HG02623 (cell line): ENCODE results near the gene UBAP2L.
"Not testable (repeated sequence)": the region's sequence is repeated elsewhere in the genome, so short reads cannot be mapped to it uniquely, and the experiment has no call there.

Source experiments
- ATAC-seq: cut with Tn5 transposase; IDR thresholded peaks from one replicate; pipeline ENCODE4 v1.9.1; 2021; ENCODE audit warnings: moderate library complexity; ENCODE audit not compliant: unreplicated experiment

UBAP2L gene

DNA sequence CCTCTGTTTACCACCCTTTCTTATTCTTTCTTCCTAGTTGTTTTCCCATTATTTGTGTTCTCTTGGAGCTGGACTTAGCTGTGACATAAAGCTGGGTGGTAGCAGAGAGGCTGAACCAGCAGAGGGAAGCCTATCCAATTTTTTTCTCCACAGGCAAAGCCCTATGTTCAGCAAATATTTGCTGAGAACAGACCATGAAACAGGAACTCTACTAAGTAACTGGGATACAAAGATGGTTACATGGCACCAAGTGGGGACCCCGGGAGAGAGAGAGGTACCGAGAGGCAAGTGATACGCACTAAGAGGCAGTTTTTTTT is 21.2 kb upstream of the UBAP2L start:
- no peak for ATAC-seq

DNA sequence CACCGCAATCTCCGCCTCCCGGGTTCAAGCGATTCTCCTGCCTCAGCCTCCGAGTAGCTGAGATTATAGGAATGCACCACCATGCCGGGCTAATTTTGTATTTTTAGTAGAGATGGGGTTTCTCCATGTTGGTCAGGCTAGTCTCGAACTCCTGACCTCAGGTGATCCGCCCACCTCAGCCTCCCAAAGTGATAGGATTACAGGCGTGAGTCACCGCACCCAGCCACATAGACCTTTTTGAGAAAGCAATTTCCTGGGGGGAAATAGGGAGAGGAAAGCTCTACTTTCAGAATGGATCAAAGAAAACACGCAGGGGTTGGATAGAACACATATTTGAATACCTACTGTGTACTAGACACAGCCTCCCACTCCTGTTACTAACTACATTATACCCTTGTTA is 15.0 kb upstream of the UBAP2L start:
- not testable (repeated sequence) for ATAC-seq

DNA sequence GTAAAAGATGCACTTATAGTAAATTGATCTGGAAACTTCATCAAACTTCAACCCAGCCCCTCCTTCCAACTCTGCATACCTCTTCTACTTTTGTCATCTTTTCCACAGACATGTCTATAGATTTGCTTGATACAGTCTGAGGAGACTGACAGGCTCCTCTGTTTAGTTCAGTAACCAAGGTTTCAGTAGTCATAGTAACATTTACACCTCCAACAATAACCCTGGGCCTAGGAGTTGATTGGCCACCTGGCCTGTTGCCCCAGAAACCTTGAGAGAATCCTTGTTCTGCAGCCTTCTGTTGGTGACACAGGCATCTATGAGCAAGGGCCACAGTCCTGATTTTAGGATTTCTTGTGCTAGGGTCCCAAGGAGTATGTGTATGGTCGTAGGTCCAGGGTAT is 14.6 kb upstream of the UBAP2L start, which contains the start of gene CFAP141:
TSS of gene CFAP141 (minus strand) at position 138 of the 400 bp plus-strand sequence. CDS start at position 112, 26 bp downstream.
- no peak for ATAC-seq

DNA sequence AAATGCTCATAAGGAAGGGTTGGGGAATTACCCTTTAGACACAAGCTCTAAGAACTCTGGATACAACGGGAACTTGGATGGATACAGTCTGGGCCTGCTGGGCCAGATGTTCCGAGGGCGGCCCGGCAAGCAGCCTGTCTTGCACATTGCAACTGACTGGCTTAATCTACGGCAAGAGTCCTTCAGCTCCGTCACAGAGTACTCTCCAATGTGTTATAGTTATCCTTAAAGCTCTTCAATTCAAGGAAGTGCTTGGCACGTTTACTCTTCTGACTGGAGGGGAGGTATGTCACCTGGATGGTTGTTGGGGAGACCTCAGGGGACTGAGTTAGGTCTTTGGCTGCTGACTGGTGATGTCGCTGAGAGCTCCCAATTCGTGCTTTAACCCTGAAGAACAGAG is 13.5 kb upstream of the UBAP2L start:
- no peak for ATAC-seq

DNA sequence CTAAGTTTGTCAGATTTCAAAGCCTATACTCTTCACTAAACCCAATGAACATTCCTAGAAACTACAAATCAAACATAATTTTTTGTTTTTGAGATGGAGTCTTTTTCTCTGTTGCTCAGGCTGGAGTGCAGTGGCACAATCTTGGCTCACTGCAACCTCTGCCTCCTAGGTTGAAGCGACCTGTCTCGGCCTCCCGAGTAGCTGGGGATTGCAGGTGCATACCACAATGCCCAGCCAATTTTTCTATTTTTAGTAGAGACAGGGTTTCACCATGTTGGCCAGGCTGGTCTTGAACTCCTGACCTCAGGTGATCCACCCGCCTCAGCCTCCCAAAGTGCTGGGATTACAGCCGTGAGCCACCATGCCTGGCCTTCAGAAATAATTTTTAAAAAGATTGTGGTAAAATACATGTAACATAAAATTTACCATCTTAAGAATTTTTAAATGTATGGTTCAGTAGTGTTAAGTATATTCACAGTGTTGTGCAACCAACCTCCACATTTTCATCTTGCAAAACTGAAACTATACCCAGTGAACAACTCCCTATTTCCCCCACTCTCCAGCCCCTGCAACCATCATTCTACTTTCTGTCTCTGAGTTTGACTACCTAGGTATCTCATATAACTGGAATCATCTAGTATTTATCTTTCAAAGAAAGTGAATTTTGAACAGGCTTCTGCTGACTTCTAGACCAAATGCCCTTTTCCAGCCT is 11.9 kb upstream of the UBAP2L start:
- no peak for ATAC-seq

DNA sequence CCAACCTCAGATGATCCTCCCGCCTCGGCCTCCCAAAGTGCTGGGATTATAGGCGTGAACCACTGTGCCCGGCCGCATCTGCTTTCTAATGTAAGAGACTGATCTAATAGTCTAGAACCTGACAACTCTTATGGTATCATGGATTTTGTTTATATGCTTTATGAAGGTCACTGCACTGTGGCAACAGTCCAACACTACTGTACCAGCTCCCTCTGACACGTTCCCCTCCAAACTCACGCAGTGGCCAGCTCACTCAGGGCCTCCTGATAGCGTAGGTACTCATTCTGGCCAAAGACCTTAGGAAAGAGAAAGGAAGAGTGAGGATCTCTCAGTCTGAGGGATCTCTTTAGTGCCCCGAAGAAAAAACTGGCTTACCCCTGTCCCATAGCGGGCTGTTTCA is 8.7 kb upstream of the UBAP2L start:
- no peak for ATAC-seq

DNA sequence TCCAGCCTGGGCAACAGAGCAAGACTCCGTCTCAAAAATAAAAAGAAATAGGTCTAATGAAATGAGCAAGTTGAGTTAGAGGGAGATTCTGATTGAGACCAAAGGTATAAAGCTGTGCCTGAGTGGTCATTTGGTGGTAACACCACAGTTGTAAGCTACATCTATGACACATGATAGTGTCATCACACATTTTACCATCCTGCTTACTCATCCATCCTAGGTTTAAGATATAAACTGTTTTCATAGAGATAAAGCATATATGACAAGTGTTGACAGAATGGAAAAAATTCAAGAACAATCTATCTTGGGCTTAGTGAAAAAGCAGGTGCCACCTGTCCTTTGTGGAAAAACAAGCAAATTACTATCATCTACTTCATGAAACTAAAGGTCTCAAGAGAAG is 7.5 kb upstream of the UBAP2L start:
- ATAC-seq = no peak

DNA sequence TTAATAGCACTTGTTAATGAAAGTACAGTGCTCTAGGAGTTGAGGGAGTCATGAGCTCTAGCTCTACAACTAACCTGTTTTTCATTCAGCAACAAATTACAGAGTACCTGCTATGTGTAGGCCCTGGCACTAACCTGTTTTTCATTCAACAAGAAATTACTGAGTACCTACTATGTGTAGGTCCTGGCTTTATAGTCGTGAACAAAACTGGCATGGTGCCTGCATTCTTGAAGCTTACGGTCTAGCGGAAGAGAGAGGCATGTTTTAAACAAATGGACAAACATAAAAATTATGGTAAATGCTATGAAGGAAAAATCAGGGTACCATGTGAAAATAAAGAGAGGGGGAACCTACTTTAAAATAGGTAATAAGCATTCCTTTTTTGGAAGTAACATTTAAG is 2.2 kb upstream of the UBAP2L start:
- no peak for ATAC-seq

DNA sequence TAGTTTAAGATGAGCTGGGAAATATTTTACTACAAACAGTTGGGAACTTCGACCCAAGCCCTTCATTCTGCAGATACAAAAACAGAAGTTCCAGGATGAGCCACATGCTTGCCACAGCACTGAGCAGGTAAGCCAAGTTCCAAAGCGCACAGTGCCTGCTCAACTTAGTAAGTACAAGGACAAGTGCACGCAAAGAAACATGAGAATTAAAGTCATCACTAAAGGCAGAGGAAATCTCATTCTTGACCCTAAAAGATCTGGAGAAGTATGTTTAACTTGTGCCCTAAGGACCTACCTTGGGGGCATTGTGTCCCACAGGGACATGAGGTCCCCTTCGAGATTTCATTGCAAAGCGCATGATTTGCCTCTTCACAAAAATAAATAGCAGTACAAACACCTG is 1.2 kb upstream of the UBAP2L start:
- no peak for ATAC-seq

DNA sequence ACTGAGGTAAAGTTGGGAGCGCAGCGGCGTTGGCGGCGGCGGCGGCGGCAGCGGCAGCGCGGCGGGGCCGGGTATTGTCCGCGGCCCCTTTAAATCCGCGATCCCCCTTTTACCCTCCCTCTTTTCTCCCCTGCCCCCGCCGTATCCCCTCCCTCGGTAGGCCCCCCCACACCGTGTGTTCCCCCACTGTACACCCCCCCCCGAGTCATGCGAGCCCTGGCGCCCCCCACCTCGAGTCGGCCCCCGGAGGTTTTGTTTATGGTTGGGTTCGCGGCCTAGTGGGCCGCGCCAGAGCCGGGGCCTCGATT is 169 bp downstream of the UBAP2L start:
- ATAC-seq = no peak

DNA sequence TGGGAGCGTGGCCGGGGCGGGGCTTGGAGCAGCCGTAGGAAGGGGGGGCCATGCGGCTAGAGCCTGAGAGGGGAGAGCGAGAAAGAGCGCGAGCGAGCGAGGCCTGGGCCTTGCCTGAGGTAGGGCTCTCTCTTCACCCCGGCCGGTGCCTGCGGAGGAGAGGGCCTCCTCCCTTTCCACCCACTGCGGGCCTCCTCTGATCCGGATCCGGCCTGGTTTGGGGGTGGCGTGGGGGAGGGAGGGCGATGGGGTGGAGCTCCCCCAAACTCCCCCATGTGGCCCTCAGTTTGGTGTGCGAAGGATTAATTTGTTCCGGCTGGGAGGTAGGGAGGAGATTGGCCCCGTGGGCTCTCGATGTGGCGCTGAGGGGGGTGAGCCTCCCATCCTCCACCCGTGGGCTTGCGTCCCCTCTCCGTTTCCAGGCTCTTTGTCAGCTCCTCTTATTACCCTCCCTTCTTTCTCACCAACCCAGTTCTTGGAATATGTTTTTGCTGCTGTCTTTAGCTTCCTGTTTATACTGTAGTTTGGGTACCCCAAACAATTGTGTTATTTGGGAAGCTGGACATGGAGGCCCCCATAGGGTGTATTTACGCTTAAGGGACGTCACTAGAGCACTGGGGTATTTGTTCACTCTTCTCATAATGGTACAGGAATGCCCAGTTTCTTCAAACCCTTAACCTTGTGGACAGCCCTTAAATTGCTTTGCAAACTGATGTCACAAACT is 685 bp downstream of the UBAP2L start:
- ATAC-seq = no peak

DNA sequence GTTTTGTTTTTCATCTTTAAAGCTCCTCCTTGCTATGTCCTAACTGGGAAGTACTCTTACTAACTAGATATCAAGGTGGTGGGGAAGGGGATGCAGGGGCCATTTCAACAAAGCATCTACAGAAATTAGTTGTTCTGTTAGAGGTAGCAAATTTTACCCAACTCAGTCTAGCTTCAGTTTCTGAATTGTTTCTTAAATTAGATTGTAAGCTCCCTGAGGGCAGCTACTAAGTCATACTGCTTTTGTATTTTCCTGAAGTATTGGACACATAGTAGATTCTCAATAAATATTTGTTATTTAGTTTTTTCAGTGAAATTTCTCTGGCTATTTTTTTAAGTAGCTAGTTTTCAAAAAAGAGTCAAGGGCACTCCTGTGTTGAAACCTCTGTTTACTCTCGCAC is 1.8 kb downstream of the UBAP2L start:
- no peak for ATAC-seq

DNA sequence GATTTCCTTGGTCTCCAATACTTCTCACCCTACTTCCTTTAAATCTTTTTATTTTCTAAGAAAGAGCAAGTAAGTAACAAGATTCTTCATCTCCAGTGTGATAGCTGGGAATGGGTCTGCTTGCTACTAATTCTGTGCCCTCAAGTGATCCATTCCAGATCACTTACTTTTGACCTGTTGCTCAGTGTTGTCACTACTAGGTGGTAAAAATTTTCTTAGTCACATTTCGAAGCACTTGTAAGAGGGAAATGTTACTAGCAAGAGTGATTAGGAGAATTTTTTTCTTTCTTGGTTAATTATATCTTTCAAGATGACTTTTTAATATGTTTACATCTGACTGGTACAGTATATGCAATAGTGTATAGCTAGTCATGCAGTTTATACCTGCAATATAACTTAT is 2.2 kb downstream of the UBAP2L start:
- no peak for ATAC-seq

DNA sequence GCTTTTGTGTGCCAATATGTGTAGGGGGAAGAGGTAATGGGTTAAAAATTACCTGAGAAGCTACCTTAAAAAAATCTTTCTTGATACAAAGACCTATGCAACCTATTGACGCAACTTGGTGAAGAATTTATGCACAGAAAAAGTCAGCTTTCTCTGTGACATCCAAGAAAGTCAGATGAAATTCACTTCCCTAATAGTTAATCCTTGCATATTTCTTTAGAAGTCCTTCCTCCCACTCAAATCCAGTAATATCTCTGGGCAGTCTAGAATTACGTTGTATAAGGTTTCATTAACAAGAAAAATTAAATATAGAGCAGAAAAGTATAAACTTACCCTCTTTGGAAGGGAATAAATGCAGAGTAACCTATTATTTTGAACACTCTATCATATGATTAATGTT is 2.9 kb downstream of the UBAP2L start:
- no peak for ATAC-seq

DNA sequence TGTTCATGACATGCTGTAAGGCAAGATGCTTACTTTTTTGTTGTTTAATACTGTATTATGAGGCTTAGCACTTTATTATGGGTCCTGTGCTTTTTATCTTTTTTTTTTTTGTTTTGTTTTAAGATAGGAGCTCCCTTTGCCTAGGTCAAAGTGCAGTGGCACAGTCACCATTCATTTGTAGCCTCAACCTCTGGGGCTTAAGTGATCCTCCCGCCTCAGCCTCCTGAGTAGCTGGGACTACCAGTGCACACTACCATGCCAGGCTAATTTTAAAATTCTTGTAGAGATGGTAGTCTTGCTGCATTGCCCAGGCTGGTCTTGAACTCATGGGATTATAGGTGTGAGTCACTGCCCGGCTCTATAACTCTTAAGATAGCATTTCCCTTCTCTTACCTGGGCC is 4.6 kb downstream of the UBAP2L start:
- no peak for ATAC-seq

DNA sequence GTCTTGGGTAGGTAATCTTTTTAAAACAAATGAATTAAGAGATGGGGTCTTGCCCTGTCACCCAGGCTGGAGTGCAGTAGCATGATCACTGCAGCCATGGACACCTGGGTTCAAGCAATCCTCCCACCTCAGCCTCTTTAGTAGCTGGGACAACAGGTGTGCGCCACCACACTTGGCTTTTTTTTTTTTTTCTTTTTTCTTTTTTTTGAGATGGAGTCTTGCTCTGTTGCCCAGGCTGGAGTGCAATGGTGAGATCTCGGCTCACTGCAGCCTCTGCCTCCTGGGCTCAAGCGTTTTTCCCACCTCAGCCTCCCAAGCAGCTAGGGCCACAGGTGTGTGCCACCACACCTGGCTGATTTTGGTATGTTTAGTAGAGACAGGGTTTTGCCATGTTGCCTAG is 10.4 kb downstream of the UBAP2L start:
- not testable (repeated sequence) for ATAC-seq

DNA sequence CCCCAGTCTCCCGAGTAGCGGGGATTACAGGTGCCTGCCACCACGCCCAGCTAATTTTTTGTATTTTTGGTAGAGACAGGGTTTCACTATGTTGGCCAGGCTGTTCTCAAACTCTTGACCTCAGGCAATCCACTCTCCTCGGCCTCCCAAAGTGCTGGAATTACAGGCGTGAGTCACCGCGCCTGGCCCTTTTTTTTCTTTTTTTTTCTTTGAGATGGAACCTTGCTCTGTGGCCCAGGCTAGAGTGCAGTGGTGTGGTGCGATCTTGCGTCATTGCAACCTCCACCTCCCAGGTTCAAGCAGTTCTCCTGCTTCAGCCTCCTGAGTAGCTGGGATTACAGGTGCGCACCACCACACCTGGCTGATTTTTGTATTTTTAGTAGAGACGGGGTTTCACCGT is 12.4 kb downstream of the UBAP2L start:
- ATAC-seq = not testable (repeated sequence)

DNA sequence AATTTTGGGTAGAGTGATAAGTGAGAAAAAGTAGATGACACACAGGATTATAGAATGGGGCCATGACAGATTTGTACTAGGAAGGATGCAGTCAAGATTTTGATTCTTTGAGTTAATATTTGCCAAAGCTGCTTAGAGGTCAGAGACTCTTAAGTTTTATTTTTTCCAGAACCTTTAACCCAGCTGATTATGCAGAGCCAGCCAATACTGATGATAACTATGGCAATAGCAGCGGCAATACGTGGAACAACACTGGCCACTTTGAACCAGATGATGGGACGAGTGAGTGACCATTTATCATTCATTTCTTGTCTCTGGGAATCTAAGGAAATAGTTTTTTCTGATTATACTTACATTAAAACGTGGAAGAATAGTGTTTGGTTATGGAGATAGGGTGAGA is 16.1 kb downstream of the UBAP2L start:
- ATAC-seq = no peak

DNA sequence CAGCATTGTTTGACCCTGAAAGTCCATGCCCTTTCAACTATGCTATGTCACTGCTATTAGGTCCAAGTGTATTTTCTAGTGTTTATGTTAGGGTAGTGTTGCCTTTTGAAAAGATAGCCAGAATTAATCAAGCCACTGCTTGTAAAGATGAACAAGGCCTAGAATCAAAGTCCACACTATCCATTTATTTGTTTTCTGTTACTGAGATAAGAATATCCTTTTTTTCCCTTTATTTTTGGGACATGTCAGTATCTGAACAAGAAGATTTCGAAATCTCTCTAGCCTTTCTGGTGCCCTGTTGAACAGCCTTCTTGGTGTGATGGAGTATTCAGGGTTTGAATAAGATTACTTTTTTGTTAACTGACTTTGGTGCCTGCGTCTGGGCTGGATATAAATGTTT is 16.7 kb downstream of the UBAP2L start:
- ATAC-seq = no peak

DNA sequence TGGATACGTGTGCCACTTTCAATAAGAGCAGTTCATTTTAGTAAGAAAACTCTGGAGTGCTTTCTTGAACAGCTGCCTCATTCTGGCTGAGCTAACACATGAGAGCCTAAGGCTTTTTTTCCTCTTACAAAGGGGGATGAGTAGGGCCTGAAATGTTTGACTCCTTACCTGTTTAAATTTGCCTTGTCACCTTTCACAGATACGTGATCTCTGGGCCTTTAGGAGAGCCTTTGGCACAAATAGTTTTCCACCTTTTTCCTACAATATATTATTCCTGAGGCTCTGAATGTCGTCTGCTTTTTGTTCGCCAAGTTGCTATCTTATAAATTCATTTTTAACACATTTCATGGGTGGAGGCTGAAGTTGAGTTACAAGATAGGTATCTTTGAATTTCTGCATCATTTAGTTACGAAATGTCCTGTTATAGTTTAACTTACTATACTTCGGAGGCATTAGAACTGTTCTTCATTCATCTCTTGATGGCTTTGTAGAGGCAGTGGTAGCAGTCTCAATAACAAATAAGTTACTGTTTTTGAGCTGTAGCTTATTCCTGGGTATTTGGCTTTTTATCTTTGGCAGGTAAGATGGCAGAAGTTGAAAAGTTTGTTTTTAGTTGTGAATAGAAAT is 17.2 kb downstream of the UBAP2L start:
- ATAC-seq = no peak

DNA sequence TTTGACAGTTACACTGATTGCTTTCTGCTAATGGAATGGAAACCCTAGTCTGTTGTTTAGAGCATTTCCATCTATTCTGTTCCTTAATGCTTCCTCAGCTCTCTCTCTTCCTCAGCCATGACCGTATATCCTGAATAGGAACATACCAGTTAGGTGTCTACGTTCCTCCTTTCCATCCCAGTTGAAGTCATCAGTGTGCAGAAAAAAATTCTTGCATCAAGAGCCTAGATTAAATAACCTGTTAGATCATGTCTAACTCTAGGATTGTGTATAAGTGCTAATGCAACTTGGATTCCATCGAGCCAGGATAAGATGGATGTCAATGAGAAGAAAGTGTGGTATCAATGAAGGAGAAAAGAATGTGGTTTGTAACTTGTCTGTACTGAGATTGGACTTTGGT is 18.7 kb downstream of the UBAP2L start:
- ATAC-seq = no peak

DNA sequence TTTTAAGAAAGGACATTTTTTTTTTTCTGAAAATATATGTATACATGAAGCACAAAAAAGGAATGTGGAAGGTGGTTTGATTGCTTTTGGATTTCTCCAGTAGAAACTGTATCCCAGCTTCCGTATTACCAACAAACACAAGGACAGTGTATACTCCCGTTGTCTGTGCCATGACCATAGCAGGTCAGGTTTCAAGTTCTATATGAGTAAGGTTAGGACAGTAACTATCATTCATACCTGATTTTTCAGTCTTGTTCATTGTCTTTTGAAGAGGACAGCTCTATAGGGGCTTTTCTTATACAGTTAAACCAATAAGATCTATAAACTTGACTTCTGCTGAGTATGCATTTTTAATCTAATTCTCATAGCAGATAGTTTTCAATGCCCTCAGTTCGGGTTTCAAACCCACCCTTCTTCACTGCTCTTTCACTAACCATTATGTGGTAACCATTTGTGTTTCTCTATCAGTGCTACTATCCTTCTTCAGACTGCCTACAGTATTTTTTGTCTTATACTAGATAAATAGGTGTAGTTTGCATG is 19.6 kb downstream of the UBAP2L start:
- ATAC-seq = no peak
